GM12873 (cell line): ENCODE data around the gene SMPX.

Experiments used
- TF ChIP-seq, protein P1 (sequence below): IDR thresholded peaks from 2 replicates; pipeline ENCODE4 v1.5.1; 2012; ENCODE audit warnings: low read depth, mild to moderate bottlenecking, moderate library complexity, low read length, control low read depth; ENCODE audit not compliant: insufficient read depth; ENCODE audit errors: missing control alignments

Gene SMPX

DNA sequence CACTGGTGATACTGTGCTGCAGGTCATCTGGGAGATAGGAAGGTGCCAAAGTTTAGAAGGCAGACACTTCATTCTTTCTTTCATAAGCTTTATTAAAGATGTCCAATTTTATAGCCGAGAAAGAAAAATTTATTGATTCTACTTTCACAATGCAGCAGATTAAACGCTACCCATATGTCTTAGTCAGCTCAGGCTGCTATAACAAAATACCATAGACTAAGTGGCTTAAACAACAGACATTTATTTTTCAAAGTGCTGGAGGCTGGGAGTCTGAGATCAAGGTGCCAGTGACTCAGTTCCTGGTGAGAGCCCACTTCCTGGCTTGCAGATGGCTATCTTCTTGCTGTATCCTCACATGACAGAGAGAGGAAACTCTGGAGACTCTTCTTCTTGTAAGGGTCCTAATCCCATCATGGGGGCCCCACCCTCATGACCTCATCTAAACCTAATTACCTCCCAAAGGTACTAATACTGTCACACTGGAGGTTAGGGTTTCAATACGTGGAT, 66.4 kb downstream of the SMPX start:
- TF ChIP-seq, protein P1, sequence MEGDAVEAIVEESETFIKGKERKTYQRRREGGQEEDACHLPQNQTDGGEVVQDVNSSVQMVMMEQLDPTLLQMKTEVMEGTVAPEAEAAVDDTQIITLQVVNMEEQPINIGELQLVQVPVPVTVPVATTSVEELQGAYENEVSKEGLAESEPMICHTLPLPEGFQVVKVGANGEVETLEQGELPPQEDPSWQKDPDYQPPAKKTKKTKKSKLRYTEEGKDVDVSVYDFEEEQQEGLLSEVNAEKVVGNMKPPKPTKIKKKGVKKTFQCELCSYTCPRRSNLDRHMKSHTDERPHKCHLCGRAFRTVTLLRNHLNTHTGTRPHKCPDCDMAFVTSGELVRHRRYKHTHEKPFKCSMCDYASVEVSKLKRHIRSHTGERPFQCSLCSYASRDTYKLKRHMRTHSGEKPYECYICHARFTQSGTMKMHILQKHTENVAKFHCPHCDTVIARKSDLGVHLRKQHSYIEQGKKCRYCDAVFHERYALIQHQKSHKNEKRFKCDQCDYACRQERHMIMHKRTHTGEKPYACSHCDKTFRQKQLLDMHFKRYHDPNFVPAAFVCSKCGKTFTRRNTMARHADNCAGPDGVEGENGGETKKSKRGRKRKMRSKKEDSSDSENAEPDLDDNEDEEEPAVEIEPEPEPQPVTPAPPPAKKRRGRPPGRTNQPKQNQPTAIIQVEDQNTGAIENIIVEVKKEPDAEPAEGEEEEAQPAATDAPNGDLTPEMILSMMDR, result no peak

DNA sequence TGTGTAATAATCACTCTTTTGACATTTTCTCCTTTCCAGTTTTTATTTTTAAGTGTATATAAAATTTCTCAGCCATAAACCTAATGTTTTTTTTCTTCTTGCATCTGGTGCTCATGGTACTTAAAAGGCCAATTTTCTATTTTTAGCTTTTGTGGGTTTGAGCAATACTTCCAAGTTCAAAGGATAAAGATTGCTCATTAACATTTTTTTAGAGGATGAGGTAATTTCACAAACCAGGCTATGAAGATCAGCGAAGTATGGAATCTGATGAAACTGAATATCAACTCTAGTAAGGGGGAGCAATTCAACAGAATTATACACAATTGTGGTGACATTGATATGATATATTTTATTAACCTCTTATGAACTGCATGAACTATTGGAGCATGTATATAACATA, 74.0 kb downstream of the SMPX start:
- TF ChIP-seq, protein P1, result no peak

DNA sequence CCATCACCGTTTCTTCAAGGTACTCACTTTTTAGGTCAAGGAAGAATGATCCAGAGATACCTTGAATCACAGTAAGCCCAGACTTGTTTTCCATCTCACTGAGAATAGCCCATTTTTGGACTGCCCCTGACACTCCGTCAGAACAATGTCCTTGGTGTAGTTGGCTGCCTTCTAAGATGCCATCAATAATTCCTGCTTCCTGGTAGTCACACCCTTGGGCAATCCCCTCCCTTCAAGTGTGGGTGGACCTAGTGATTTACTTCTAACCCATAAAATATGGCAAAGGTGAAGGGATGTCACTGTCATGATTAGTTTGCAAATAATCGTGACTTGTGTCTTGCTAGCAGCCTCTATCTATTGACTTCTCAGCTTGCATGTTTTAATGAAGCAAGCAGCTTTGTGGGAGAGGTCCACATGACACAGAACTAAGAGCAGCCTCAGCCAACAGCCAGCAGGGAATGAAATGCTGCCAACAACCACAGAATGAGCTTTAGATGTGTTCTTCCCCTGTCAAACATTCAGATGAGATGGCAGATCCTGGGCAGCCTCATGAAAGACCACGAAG, 79.8 kb downstream of the SMPX start:
- TF ChIP-seq, protein P1, result no peak

DNA sequence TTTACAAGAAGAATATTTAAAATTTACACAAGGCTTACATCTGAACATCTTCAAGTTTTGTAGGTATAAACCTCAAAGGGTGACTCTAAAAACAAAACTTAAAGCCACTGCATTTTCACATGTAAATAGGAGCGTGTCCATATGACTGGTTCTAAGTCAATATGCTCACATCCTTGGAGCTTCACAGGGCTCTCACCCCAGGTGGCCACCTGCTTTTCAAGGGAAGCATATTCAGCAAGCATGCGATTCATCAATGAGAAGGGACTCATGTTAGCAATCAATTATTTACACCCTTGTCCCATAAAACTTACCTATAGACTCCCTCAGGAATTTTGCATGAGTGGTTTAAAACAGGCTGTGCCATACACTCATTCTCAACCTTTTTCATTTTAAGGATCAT, 82.0 kb downstream of the SMPX start:
- TF ChIP-seq, protein P1, result no peak

DNA sequence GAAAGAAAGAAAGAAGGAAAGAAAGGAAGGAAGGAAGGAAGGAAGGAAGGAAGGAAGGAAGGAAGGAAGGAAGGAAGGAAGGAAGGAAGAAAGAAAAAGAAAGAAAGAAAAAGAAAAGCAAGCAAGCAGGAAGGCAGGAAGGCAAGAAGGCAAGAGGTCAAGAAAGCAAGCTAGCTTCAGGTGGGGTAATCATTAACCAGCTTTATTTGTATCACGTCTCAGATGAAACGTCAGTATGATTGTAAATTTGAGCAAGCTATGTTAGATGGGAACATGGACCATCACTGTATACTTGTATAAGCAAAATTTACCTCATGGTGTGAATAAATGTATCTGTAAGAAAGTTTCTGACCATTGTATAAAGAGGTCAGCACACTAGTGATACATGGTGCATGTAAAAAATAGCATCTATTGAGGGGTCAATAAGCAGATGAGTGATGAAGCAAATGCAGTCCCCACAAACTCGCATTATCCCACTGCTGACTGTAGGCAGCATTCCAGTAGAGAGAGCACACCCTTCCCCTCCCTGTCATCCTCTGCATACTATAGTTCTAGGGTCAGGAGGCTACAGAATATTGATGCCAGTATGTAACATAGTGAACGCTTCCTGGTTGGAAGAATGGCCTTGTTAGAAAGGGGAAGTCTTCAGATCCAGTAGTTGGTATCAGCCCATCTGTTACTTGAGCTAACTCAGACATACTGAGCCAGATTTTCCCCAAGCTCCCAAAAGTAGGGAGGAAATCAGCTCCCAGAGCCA, 83.3 kb downstream of the SMPX start:
- TF ChIP-seq, protein P1, result no peak

DNA sequence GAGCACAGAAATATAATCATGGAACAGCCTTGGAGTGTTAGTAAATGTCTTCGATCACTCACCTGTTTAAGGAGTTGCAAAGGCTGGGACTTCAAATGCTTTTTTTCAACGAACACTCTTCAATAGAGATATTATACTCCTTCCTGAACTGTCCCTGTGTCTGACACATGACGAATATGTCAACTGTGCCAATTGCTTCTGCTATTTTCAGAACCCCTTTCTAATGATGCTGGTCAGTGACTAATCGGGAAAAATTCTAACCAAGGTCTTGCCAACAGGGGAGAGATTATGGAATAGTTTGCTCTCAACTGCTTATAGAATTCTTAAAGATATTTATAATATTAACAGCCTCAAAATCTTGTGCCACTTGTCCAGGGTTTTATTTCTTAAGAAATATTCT, 91.2 kb downstream of the SMPX start:
- TF ChIP-seq, protein P1, result no peak

DNA sequence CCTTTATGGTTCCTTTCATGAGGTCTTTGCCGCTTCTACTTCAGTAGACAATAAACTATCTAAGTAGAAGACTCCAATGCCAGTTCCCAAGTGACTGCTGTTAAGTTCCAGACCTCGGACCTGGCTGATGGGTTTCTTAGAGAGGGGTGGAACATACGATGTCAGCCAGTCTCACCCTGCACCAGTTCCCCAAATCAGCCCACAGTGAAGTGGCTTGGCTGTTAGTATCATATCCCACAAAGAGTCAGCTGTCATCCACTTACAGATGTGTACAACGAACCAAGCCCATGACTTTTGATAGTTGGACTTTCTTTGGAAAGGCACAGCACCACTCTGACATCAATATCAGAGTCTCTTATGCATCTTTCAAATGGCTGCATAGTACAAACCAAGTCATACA, 91.7 kb downstream of the SMPX start:
- TF ChIP-seq, protein P1, result no peak
